GM12878 (cell line): ENCODE data around the gene EPHB2. TPM values are rescaled to one million over a fixed set of nuclear protein-coding genes. Genes with fewer than 3 reads are reported as not detected.

Experiments
- ATAC-seq: fragments of 200-7000 bp; cut with Tn5 transposase; 3 replicates; pipeline ENCODE4 v1.9.1; 2020; ENCODE audit warnings: mild to moderate bottlenecking, moderate library complexity
- BruUV-seq: library from RNA; stranded (reverse); fragments of 400-500 nt; replicated peaks from 2 replicates; lab custom pipeline; 2021; lab: Mats Ljungman, UMichigan
- CTCF ChIA-PET: fragments of 300-600 bp; sonication (Branson Sonifier 250); formaldehyde crosslinking; extraction: SDS; loops from one replicate; lab custom pipeline; 2021; ENCODE audit warnings: inconsistent platforms; lab: Yijun Ruan, JAX
- POLR2A ChIA-PET: fragments of 350-600 bp; formaldehyde crosslinking; extraction: SDS; loops from one replicate; lab custom pipeline; 2021; ENCODE audit warnings: inconsistent platforms; lab: Charles Lee
- RAD21 ChIA-PET: fragments of 300-600 bp; sonication (Branson Sonifier 250); formaldehyde crosslinking; loops from one replicate; lab custom pipeline; 2023; ENCODE audit warnings: antibody characterized with exemption; ENCODE audit not compliant: unreplicated experiment; lab: Charles Lee
- SMC1A ChIA-PET: fragments of 300-600 bp; sonication (Branson Sonifier 250); formaldehyde crosslinking; loops from one replicate; lab custom pipeline; 2023; ENCODE audit not compliant: unreplicated experiment, uncharacterized antibody; lab: Charles Lee
- DNase-seq: peaks from one replicate; pipeline ENCODE4 v3.0.0-alpha.2; 2011; ENCODE audit warnings: low read depth, low spot score
- FAIRE-seq: peaks from 3 replicates; lab custom pipeline; 2011; peaks lifted over from hg19 to GRCh38; lab: Jason Lieb, UNC
- H2AFZ ChIP-seq: 2 replicates; pipeline ENCODE4 v1.6.0; 2011; ENCODE audit warnings: low read depth, low read length, control low read depth; ENCODE audit not compliant: control insufficient read depth
- H3K27ac ChIP-seq: 2 replicates; pipeline ENCODE4 v1.5.1; 2011; ENCODE audit warnings: control low read depth; ENCODE audit not compliant: control insufficient read depth, insufficient read depth
- H3K27me3 ChIP-seq, 2 experiments: replicated peaks in 1 of 2; 2 replicates each; pipeline versions ENCODE4 v1.6.0 to v1.6.1; 2011; ENCODE audit warnings: low read length in 1 of 2; ENCODE audit not compliant: control insufficient read depth in 2 of 2, insufficient read depth in 2 of 2
- H3K36me3 ChIP-seq, 2 experiments: 2 replicates each; pipeline ENCODE4 v1.5.1; 2011; ENCODE audit warnings: low read length in 1 of 2; ENCODE audit not compliant: control insufficient read depth in 2 of 2, insufficient read depth in 2 of 2
- H3K4me1 ChIP-seq: 2 replicates; pipeline ENCODE4 v1.6.1; 2011; ENCODE audit warnings: mild to moderate bottlenecking, low read length, moderate library complexity, mixed read lengths; ENCODE audit not compliant: control insufficient read depth, insufficient read depth
- H3K4me2 ChIP-seq: 2 replicates; pipeline ENCODE4 v1.6.0; 2011; ENCODE audit warnings: control low read depth; ENCODE audit not compliant: control insufficient read depth, insufficient read depth
- H3K4me3 ChIP-seq: fragments of 200-600 bp; sonication (generic); 2 replicates; pipeline ENCODE4 v1.5.1; 2016
- H3K79me2 ChIP-seq: 2 replicates; pipeline ENCODE4 v1.6.0; 2011; ENCODE audit warnings: low read length; ENCODE audit not compliant: control insufficient read depth, insufficient read depth
- H3K9ac ChIP-seq: 2 replicates; pipeline ENCODE4 v1.8.0; 2011; ENCODE audit warnings: low read length, control low read depth, mixed read lengths; ENCODE audit not compliant: control insufficient read depth, insufficient read depth
- H3K9me3 ChIP-seq: replicated peaks from 3 replicates; pipeline ENCODE4 v1.5.1; 2011; ENCODE audit warnings: mild to moderate bottlenecking, low read length; ENCODE audit not compliant: control insufficient read depth, insufficient read depth
- H4K20me1 ChIP-seq: 2 replicates; pipeline ENCODE4 v1.6.0; 2011; ENCODE audit not compliant: control insufficient read depth, insufficient read depth
- RUNX3 ChIP-seq: IDR thresholded peaks from 2 replicates; pipeline ENCODE4 v1.6.1; 2012; ENCODE audit warnings: low read length, inconsistent platforms
- ZNF592 ChIP-seq: fragments of 450-650 bp; IDR thresholded peaks from 2 replicates; pipeline ENCODE4 v1.6.1; 2017; ENCODE audit warnings: mild to moderate bottlenecking, moderate library complexity
- WGBS: methylation state at CpG from one replicate; pipeline ENCODE4 v1.1.6; 2016; ENCODE audit warnings: low lambda C conversion rate; ENCODE audit not compliant: insufficient replicate concordance, insufficient coverage; ENCODE audit errors: missing lambda C conversion rate; 5-methylcytosine and 5-hydroxymethylcytosine counted together
- in situ Hi-C: fragments of 300-500 bp; cut with MboI; formaldehyde crosslinking; loops from 9 replicates; pipeline ENCODE4 v1.14.3; 2018; ENCODE audit warnings: mixed read lengths
- intact Hi-C: fragments of 100-400 bp; cut with micrococcal nuclease; formaldehyde crosslinking; loops from one replicate; pipeline ENCODE4 v1.14.2; 2022; ENCODE audit not compliant: unreplicated experiment
- polyA plus RNA-seq, 11 experiments: library from polyadenylated mRNA; depleted of rRNA in 4 of 11; unstranded in 6 of 11; stranded (reverse) in 5 of 11; fragments of >200 nt; fragmentation: Nextera tagmentation in 4 of 11; fragmentation: Illumina TruSeq in 1 of 11; extraction: Ambion mirVana in 4 of 11; extraction: Trizol in 1 of 11; gene quantifications; 1 replicate in 1 of 11; 2 replicates in 10 of 11; pipeline versions ENCODE4 v1.2.1 to v1.2.3, GENCODE V29; 2011 to 2016; ENCODE audit warnings: inconsistent platforms in 2 of 11, missing spikeins in 2 of 11, low read depth in 1 of 11
- total RNA-seq, 4 experiments: library from RNA; depleted of rRNA in 3 of 4; stranded (reverse); fragments of >200 nt in 3 of 4; fragmentation: Illumina TruSeq in 1 of 4; extraction: Trizol in 1 of 4; gene quantifications; 2 replicates each; pipeline versions ENCODE4 v1.2.1 to v1.2.3, GENCODE V29; 2013 to 2021

EPHB2 gene
- total and polyA plus RNA-seq, 10 of the 15 experiments (the other 5 are each of a cell fraction or from before 2014, with no cell fraction given), result 0.13 to 3.3 (median 0.92) TPM

- Histone ChIP-seq H3K27me3 (no peaks in the 10 kb centered on the region; a peak in 1 of 4 replicates), H3K9me3 (no peaks in the 10 kb centered on the region), H2AFZ (no peak overlapping the region), H3K4me3 (no peak overlapping the region), H4K20me1 (no peaks in the 10 kb centered on the region), H3K4me2 (no peak overlapping the region), H3K4me1 (no peaks in the 10 kb centered on the region; the same call in 1 of the 2 replicates), H3K79me2 (no peaks in the 10 kb centered on the region), H3K27ac (no peak overlapping the region), H3K36me3 (no peaks in the 10 kb centered on the region), H3K9ac (no peak overlapping the region)
- ATAC-seq (no peak), FAIRE-seq (no peak), DNase-seq (no peak)
- WGBS, result 59% methylated on average over 23 of the region's 23 CpGs
- ChIA-PET POLR2A (no interaction called here), CTCF (interaction anchor here (0.7 to 1.8 kb wide), 3 partner anchors 14 to 32 kb away, joined by 3 to 4 read pairs (median 3); no protein-coding TSS in a partner anchor), SMC1A (no interaction called here), RAD21 (no interaction called here)
- intact Hi-C loops (no loop called here), in situ Hi-C loops (no loop called here)
- TF ChIP-seq RUNX3 (0 out of 2 replicates have a peak, but pooled peaks have one; percentile 30), ZNF592 (no peak)
- BruUV-seq, result no TSS peak
Measured at GRCh38 chr1:22736501-22737080, 26.0 kb downstream of the EPHB2 start.
